ENCODE results near the gene SETMAR.
A peak's percentile ranks its signal among the peaks of the same experiment; 100 is the strongest.

Gene SETMAR

DNA sequence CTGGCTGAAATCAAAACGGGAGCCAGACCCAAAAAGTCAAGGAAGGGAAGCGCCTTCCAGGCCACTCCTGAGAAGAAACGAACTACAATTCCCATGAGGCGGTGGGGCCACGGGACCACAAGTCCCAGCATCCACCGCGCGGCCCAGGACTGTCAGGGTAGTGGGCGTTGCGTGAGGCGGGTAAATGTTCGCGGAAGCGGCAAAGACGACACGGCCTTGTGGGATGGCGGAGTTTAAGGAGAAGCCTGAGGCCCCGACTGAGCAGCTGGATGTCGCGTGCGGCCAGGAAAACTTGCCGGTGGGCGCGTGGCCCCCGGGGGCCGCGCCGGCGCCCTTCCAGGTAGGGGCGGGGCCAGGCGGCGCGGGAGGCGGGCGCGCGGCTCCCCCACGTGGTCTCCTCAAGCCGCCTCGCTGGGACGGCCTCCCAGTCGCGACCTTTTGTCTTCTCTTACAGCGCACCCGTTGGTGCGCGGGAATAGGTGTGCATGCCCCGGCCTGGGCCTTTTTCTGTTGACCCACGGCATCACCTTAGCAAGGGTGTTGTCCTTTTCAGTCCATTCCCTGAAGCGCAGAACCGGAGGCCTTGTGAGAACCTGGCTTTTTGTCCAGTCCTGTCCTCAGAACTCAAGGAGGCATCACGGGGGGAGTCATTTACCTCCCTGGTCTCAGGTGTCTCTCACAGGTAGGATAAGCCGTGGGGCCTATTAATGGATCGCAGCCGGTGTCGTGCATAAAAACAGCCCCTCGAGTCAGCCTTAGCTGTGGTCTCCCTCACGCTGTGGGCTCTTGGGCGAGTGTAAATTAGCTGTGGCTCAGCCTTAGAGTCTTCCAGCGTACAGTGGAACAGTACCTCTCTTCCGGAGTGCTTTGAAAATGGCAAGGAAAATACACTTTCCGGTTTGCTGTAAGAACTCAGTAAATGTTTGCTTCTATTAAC, at the start of gene SETMAR:
Gene SETMAR (plus strand): TSS at position 183 of the 937 bp plus-strand sequence. CDS start 2 bp downstream, at position 185.
- TF ChIP-seq, protein P1, sequence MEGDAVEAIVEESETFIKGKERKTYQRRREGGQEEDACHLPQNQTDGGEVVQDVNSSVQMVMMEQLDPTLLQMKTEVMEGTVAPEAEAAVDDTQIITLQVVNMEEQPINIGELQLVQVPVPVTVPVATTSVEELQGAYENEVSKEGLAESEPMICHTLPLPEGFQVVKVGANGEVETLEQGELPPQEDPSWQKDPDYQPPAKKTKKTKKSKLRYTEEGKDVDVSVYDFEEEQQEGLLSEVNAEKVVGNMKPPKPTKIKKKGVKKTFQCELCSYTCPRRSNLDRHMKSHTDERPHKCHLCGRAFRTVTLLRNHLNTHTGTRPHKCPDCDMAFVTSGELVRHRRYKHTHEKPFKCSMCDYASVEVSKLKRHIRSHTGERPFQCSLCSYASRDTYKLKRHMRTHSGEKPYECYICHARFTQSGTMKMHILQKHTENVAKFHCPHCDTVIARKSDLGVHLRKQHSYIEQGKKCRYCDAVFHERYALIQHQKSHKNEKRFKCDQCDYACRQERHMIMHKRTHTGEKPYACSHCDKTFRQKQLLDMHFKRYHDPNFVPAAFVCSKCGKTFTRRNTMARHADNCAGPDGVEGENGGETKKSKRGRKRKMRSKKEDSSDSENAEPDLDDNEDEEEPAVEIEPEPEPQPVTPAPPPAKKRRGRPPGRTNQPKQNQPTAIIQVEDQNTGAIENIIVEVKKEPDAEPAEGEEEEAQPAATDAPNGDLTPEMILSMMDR (IDR thresholded peaks at IDR 0.05) = no peak

DNA sequence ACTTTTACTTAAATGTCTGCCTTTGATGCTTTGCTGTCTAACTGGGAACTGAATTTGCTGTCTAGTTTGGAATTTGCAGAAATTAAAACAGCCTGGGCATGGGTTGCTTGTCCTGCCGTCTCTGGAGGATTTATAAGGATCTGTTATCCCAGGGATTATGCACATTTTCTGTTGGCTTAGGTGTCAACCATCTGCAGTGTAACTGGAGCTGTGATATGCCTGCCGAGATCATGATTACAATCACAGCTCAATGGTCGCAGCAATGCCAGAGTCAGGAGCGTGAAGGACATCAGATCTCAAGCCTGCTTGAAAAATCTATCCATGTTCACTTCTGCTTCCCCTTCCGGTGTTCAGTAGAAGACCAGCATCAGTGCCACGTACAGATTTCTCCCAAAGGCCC, 41.8 kb upstream of the SETMAR start:
- TF ChIP-seq, protein P1 (IDR thresholded peaks at IDR 0.05) = no peak

DNA sequence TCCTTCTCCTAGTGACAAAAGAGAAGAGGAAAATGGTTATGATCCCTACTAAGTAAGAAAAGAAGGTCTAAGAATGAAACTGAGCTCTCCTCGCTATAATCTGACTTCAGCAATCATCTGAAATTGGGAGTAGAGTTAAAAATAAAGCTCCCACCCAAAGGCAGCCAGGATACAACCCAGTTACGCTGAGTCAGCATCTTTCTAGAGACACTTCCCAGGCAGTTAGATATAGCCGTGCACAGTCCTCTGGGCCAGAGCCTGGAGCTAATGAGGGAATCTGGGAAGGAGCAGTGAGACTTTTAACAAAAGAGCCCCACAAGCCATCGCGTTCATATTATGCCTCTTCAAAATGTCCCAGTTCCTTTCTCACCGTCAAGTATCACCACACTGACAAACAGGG, 39.1 kb upstream of the SETMAR start:
- TF ChIP-seq, protein P1 (IDR thresholded peaks at IDR 0.05) = no peak

DNA sequence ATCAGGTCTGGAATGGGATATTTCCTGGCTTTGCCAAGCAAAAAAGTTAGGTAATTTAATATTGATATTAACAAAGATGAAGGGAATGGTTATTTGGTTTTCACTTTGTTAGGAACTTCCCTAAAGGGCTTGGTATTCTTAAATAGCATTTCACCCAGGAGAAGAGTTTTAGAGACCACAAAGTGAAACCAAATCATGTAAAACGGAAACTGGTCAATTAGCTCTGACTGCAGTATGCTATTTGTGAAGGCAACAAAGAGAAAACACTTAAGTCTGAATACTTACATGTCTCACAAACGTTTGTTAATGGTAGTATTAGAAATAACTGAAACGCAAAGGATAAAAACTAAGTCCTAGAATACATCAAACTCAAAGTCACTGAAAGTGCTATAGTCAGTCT, 32.4 kb upstream of the SETMAR start:
- TF ChIP-seq, protein P1 (IDR thresholded peaks at IDR 0.05) = no peak

DNA sequence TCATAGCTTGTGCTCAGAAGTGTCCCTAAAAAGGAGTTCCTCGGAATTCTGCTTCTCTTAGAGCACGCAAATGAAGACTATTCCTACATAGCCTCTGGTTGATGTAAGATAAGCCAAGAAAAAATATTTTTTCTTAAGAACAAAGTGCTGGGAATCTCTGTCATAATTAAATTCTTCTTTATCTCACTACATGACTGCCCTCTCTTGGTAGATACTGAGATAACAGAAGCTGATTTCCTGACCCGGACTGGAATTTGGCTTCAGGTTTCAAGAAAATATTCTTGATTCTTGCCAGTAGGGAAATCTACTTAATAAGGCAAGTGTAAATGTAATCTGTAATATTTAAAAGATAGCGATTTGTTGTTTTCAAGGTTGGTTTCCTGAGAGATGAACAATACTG, 31.3 kb upstream of the SETMAR start:
- TF ChIP-seq, protein P1 (IDR thresholded peaks at IDR 0.05) = peak; percentile 79

DNA sequence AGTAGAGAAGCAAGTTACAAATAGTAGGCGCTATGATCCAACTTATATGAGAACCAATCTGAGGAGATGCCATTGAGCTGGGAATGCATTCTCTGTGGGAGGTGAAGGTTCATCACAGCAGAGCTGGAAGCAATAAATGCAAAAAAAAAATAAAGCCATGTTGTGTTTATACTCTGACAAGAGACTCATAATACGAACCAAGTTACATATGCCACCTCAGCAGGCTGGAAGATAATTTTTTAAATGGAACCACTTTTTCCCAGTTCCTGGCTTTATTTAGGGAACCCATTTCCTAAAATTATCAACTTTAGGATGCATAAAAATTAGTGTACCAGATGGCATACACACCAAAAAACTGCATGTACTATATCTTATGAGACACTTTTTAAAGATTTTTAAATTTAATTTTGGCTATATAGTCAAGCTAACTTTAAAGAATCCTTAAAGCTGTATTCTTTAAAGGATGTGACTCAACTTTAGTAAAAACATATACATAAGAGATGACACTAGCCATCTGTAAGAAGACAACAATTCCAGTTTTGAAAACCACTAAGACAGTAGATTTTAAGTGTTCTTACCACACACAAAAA, 23.6 kb upstream of the SETMAR start:
- TF ChIP-seq, protein P1 (IDR thresholded peaks at IDR 0.05) = no peak

DNA sequence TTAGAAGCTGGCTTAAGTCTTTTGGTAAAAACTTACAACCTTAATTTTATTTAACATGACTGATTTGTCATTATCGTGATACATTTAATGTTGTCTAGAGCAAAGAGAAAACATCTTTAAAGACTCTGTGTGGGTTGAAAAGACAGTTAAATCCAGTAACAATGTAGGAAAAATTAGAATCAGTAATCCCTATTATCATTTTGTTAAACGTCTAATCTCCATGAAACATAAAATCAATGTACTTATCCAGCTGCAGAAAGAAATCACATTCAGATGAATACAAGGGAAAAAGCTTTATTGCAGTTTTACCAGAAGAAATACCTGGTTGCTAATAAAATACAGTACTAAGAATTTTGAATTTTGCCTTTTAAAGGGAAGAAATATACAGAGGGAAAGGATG, 21.2 kb upstream of the SETMAR start:
- TF ChIP-seq, protein P1 (IDR thresholded peaks at IDR 0.05) = no peak
